Measurements from ENCODE around the gene CENPB.
"Not testable (repeated sequence)": the region's sequence is repeated elsewhere in the genome, so short reads cannot be mapped to it uniquely, and the experiment has no call there.

CENPB gene

DNA sequence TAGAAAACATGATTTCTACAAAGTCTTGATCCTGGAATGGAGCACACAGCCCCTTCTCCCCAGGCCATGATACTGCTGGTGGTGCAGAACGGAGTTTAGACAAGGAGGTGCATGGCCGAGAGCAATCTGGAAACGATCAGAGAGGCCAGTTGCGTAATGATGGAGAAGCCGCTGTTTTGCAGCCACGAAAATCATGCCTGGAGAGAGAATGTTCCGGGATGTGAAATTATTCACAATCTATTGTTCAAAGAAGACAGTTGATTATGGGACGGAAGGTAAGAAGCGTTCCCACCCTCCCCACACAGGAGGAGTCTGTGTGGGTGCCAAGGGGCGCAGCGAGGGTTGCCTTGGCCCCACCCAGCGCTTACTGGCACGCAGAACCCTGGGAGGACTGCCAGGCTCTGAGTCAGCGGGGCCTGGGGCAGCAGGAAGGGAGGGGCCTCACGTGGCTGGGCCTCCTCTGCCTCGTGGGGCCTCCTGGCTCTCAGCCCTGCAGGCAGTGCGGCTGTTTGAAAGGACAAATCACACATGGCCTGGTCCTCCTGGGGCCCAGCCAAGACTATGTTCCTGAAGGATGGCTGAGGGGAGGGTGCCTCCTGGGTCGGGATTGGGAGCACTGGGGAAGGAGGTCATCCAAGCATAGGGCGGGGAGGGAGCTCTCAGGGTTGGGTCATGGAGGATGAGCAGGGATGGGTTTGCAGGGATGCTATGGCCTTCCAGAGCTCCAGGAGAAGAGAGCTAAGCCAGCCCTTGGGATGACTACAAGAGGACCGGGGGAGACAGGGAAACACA lies 25.1 kb upstream of the CENPB start:
- DNase-seq: peak; percentile 52 to 95 (median 76)

DNA sequence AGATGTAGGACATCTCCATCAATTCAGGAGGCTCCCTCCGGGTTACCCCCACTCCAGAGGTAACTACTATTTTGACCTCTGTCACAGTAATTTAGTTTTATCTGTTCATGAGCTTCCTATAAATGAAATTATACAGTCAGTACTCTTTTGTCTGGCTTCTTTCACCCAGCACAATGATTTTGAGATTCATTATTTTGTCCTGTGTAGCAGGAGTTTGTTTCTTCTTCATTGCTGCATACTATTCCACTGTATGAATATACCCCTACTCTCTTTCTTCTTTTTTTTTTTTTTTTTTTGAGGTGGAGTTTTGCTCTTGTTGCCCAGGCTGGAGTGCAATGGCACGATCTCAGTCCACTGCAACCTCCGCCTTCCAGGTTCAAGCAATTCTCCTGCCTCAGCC lies 22.0 kb upstream of the CENPB start:
- DNase-seq: no peak

DNA sequence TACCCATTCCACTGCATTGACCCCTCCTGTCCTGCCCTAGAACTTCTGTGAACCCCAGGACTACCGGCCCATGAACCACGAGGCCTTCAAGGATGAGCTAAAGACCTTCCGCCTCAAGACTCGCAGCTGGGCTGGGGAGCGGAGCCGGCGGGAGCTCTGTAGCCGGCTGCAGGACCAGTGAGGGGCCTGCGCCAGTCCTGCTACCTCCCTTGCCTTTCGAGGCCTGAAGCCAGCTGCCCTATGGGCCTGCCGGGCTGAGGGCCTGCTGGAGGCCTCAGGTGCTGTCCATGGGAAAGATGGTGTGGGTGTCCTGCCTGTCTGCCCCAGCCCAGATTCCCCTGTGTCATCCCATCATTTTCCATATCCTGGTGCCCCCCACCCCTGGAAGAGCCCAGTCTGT lies 18.2 kb upstream of the CENPB start:
- no peak for DNase-seq

DNA sequence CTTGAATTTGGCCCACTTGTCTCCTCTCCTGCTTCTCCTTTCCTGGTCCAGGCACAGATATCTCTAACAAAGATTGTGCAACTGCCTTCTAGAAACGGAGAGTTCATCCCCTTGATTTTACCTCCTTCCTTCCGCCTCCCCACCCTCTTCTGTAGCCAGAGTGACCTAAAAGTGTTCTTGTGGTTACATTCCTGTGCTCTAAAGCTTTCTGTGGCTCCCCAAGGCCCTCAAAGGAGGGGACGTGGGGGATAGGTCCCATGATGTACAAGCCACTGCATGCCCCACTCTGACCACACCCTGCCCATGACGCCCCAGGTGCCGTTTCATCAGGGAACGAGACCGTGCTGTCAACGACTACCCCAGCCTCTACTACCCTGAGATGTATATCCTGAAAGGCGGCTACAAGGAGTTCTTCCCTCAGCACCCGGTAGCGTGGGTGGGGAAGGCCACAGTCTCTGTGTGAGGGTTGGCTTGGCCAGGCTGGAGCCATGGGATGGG lies 17.8 kb upstream of the CENPB start:
- DNase-seq: no peak

DNA sequence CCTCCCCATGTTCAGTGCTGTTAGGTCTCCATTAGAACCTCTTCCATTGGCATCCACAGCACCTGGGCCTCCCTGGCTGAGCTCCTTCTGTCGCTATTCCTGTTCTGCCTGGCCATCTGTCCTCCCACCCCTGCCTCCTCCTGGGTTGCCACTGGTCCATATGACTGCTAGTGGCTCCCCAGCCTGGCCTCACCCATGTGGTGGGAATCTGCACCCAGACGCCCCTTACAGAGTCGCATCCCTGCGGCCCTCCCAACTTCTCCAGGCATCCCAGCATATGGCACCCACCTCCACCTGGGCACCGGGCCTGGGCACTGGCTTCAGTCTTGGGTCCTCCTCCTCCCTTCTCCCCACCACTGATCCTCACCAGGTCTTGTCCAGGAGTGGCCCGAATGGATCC lies 17.3 kb upstream of the CENPB start:
- DNase-seq: no peak

DNA sequence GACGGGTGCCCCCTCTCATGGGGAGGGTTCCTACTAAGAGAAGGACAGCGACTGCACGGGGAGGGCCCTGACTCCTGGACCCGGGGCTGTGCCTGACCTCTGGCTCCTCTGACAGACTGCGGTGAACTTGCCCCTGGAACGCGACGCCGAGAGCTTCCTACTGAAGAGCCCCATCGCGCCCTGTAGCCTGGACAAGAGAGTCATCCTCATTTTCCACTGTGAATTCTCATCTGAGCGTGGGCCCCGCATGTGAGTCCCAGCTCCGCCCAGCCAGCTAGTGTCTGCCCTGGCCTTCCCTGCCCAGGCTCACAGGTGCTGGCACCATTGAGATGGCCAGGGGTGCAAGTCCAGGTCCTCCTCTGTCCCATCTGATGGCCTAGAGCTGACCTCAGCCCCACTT lies 16.7 kb upstream of the CENPB start:
- DNase-seq: no peak

DNA sequence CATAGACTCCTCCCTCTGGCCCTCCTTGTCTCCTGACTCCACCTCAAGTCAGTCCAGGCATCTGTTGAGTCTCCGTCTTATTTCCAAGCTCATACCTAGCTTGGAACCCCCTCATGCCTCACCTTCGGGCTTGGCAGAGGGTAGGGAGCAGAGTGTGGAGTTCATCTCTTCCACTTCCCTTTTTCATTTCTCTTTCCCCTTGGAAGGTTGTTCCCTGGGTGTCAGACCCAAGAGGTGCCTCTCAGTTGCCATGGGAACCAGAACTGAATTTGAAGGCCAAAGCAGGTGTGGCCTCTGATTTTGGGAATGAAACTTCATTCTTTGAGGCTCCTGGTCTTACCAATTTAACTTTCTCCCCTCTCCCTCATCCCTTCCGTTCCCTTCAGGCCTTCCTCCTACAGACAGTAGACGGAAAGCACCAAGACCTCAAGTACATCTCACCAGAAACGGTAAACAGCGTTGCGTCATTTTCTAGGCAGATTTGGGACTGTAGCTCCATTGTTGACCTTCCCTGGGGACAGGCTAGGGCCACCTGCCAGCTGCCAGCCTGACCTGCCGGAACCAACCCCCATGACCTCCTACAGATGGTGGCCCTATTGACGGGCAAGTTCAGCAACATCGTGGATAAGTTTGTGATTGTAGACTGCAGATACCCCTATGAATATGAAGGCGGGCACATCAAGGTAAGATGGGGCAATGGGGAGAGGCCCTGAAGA lies 16.1 kb upstream of the CENPB start:
- no peak for DNase-seq

DNA sequence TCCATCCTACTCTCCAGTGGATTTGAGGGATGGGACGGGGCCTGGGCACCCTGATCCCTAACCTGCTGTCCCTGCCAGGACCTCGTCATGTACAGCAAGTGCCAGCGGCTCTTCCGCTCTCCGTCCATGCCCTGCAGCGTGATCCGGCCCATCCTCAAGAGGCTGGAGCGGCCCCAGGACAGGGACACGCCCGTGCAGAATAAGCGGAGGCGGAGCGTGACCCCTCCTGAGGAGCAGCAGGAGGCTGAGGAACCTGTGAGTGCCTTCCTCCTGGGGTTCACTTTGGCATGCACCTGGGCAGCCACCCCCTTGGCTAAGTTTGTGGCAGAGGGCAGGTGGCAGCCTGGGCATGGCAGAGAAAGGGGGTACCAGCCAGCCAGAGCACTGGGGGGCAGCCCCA lies 15.3 kb upstream of the CENPB start:
- DNase-seq: no peak

DNA sequence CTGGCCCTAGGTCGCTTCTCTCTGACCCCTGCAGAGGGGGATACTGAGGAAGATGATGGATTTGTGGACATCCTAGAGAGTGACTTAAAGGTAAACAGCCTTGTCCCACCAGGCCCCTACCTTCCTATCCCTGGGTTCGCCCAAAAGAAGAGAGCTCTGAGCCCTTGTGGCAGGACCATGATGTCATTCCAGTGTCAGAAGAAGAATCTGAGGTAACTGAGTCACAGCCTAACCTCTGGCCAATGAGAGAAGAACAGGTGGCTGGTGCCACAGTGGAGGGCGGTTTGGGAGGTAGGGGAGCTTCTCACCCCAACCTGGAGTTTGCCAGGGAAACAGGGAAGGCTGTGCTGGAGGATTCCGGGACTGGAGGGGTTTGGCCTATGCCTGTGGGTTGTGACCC lies 14.8 kb upstream of the CENPB start:
- no peak for DNase-seq

DNA sequence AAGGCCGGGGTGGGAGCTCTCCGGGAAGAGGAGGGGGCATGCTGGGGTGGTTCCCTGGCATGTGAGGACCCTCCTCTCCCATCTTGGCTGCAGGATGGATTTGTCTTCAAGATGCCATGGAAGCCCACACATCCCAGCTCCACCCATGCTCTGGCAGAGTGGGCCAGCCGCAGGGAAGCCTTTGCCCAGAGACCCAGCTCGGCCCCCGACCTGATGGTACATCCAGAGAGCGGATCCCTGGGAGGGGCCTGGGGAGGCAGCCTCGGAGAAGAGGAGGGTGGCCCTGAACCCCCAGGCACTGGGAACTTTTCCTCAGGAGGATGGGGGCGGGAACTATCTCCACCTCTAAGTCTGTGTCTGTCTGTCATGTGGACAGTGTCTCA lies 14.3 kb upstream of the CENPB start:
- no peak for DNase-seq

DNA sequence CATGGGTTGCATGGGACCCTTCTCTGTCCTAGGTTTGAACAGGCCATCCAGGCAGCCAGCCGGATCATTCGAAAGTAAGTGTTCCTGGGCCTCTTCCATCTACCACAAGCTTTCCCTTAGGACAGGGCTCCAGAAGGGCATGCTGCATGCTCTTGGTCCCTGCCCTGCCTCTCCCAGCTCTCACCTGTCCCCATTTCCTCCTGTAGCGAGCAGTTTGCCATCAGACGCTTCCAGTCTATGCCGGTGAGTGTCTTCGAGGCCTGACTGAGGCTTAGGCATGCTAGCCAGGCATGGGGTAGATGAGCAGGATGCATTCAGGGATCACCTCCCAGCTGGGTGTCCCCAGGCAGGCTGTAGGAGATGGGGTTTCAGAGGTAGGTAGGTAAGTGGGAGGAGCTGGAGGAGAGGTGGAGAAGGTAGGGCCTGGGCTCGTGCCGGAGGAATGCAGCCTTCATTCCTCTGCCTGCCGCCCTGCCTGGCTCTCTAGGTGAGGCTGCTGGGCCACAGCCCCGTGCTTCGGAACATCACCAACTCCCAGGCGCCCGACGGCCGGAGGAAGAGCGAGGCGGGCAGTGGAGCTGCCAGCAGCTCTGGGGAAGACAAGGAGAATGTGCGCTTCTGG lies 13.8 kb upstream of the CENPB start:
- DNase-seq: no peak

DNA sequence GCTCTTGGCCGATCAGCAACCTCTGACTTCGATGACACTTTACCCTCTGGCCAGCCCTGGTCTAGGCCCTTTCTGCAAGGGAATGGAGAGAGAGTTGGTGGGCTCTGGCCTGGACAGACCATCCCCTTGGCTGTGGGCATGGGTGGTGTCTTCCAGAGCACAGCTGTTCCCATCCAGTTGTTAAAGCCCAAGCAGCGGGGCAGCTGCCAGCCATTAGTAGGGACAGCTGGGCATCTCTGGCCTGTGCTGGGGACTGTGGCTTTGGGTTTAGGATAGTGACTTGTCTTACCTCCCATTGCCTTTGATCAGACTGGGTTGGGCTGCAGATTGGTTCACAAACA lies 12.3 kb upstream of the CENPB start:
- DNase-seq: no peak

DNA sequence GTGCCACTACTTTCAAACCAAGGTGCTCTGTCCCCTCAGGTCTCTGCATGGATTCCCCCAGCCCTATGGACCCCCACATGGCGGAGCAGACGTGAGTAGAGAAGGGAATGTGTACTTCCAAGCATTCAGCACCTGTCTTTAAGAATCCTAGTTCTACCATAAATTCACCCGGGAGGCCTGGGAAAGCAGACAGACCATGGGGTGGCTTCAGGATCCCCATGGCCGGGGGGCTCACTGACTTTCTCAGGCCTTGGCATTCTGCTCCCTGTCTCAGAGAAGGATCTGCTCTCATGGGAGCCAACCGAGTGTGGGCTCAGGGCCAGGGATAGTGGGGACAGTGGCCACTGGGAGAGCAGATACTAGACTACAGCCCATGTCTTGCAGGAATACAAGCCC lies 11.8 kb upstream of the CENPB start:
- no peak for DNase-seq

DNA sequence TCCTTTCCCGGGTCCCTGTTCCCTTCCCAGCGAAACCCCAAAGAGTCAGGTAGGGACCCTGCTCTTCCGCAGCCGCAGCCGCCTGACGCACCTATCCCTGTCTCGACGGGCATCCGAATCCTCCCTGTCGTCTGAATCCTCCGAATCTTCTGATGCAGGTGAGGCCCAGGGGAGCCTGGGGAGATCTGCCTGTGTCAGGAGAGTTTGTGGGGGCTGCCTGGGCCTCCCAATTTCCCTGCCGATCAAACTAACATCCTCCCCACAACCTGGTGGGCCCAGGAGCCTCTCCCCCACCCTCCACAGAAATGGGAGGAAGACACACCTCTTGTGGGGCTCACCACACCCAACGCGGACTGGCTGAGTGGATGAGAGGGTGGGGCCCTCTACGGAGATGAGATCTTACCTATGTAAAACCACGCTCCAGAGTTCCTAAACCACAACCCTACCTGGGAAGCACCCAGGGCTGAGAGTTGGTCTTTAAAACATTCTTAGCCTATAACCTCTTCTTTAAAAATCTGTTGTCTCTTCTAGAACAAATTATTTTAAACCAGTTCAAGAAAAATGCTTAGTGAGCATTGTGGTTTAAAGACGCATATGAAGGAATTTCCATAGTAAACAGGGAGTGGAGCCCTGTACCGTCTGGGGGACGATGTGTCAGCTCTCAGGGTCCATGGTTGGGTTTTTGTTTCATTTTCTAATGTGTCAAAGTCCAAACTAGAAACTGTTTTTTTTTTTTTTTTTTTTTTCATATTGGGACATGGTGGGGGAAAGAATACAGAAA lies 11.2 kb upstream of the CENPB start:
- no peak for DNase-seq

DNA sequence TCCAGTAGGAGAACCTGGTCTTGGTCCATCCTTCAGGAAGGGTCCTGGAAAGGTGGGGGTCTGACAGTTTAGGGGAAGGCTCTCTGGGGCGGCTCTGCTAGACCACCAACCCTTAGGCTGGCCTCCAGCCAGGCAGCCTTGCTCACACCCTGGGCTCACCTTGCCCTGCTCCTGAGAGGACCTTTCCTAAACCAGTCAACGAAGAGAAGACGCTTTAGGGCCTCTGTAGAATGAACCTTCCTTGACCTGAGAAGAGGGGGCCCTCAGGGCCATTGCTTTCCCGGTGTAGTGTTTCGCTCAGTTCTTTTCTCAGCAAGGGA lies 10.6 kb upstream of the CENPB start:
- no peak for DNase-seq

DNA sequence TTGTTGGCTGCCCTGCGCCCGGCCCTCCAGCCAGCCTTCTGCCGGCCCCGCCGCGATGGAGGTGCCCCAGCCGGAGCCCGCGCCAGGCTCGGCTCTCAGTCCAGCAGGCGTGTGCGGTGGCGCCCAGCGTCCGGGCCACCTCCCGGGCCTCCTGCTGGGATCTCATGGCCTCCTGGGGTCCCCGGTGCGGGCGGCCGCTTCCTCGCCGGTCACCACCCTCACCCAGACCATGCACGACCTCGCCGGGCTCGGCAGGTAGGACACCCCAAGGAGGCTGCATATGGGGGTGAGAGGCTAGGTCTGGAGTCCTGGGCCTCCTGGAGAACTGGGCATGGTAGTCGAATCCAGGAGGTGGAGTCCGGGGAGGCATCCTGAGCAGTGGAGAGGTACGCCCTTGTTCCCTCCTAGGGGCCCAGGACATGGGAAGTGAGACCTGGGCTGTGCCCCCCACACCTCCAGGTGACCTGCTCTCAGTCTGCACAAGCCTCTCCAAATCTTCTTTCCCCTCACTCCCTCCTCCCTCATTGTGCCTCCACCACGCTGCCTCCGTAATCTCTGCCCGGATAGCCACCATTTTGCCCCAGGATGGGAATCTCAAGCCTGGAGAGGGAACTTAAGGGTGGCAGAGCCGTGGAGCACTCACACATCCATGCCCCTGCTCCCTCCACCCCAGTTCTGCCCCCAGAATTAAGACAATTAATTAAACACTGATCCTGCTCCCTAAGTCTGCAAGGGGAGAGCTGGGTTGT lies 10.1 kb upstream of the CENPB start:
- DNase-seq: no peak

DNA sequence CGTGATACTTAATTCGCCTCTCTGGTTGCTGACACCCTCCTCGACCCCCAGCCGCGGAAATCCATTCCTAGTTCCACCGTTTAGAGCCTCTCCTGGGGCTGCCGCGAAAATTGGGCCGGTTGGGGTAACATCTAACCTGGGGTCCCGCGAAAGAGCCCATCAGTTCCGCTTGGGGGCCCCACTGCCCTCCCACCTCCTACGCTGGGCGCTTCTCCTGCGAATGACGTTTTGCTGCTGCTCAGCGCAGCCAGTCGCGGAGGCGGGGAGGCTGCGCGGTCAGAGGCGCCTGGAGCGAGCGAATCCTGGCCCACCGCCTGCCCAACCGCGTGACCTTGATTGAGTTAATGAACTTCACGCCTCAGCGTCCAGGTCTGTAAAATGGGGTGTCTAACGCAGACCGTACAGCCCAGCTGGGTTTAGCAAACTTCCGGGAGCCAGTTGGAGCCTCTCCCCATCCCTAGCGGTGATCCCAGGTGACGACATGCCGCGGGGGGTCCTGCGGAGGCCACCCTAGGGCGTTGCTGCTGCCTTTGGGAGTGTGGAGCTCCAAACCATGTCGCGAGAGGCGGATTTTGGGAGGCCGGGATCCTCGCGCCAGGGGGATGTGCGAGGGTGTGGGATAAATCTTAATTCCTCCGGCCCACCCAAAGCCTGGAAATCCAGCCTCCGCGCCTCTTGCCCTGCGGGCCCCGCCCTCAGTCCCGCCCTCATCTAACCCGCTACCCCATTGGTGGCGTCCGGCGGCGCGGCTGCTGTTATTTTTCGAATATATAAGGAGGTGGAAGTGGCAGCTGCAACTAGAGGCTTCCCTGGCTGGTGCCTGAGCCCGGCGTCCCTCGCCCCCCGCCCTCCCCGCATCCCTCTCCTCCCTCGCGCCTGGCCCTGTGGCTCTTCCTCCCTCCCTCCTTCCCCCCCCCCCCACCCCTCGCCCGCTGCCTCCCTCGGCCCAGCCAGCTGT lies 9.2 kb upstream of the CENPB start, which contains the start of gene CDC25B:
TSS of gene CDC25B (plus strand) at position 800 of the 958 bp plus-strand sequence. CDS start 222 bp downstream, outside the sequence.
- peak; percentile 67 to 88 (median 78) for DNase-seq

DNA sequence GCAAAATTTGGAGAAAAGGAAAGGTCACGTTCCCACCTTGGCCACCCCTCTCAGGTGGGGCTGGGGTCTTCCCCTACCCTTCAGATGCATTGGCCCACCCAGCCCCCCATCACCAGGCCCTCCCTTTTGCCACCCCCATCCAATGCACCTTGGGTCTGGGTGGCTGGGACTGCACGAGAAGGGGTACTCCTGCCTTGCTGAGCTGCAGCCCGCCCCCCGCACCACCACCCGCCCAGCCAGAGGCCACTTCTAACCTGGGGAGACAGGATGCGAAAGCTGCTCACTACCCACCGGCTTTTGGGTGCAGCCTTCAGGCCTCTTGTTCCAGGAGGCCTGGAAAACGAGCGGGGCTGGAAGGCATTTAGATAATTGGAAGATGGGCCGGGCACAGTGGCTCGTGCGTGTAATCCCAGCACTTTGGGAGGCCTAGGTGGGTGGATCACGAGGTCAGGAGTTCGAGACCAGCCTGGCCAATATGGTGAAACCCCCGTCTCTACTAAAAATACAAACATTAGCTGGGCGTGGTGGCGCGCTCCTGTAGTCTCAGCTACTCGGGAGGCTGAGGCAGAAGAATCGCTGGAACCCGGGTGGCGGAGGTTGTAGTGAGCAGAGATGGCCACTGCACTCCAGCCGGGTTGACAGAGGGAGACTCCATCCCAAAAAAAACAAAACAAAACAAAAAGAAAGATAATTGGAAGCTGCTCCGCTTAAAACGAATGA lies 8.3 kb upstream of the CENPB start:
- DNase-seq: no peak

DNA sequence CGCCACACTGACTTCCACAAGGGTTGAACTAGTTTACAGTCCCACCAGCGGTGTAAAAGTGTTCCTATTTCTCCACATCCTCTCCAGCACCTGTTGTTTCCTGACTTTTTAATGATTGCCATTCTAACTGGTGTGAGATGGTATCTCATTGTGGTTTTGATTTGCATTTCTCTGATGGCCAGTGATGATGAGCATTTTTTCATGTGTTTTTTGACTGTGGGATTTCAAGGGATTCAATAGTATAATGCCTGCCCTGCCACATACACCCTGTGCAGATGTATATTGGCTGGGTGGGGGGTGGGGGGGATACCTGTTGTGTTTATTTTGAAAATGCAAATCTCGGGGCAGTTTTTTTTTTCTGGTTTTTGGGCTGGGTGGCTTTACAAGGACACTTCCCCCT lies 7.6 kb upstream of the CENPB start:
- not testable (repeated sequence) for DNase-seq

DNA sequence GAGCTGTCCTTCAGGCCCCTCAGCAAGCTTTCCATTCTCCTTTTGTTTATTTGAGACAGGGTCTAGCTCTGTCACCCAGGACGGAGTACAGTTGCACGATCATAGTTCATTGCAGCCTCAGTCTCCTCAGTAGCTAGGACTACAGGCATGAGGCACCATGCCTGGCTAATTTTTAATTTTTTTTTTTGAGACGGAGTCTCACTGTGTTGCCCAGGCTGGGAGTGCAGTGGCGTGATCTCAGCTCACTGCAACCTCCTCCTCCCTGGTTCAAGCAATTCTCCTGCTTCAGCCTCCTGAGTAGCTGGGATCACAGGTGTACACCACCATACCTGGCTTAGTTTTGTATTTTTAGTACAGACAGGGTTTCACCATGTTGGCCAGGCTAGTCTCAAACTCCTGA lies 2.7 kb upstream of the CENPB start:
- DNase-seq: not testable (repeated sequence)

DNA sequence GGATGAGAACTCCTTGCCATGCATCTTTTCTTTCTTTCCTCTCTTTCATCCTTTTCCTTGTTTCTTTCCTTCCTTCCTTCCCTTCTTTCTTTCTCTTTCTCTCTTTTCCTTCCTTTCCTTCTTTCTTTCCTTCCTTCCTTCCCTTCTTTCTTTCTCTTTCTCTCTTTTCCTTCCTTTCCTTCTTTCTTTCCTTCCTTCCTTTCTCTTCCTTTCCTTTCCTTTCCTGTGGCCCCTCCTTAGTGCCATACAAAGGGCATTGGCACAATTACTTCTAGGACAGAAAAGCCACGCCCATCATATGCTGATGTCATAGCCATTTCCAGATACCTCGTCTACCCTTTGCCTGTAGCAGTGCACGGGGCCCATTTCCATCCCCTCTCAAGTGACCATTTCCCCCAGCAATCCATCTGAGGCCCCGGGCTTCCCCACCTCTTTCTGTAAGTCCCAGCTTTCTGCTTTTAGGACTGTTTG lies 2.2 kb upstream of the CENPB start:
- no peak for DNase-seq

All from activated naive CD4-positive, alpha-beta T cell (primary cell).